Suprapubic skin (tissue), 4 donors: ENCODE measurements around the gene NSG2.

ENCODE experiments used
- CTCF ChIP-seq, 2 donors: fragments of 200-600 bp in 1 of 2; fragments of 450-650 bp in 1 of 2; sonication (generic) in 1 of 2; IDR thresholded peaks; one replicate each; pipeline ENCODE4 v1.5.1; 2016 to 2019; ENCODE audit warnings: antibody characterized with exemption in 2 of 2, mild to moderate bottlenecking in 1 of 2, moderate library complexity in 1 of 2
- EP300 ChIP-seq: sonication (generic); formaldehyde crosslinking; IDR thresholded peaks from one replicate; pipeline ENCODE4 v1.6.1; 2017; ENCODE audit warnings: antibody characterized with exemption
- POLR2A ChIP-seq, 2 donors: fragments of 450-650 bp; IDR thresholded peaks; one replicate each; pipeline ENCODE4 v1.6.1; 2017; ENCODE audit warnings: antibody characterized with exemption in 2 of 2, mild to moderate bottlenecking in 2 of 2, moderate library complexity in 2 of 2
- POLR2AphosphoS5 ChIP-seq, 3 donors: sonication (generic); formaldehyde crosslinking; IDR thresholded peaks; one replicate each; pipeline ENCODE4 v1.6.1; 2017; ENCODE audit warnings: antibody characterized with exemption in 3 of 3

- TF ChIP-seq CTCF (IDR thresholded peaks at IDR 0.05) (no peak), POLR2A (IDR thresholded peaks at IDR 0.05) (no peak), POLR2AphosphoS5 (IDR thresholded peaks at IDR 0.05) (no peak), EP300 (no peak)
These were observed 47.0 kb upstream of the NSG2 start for GRCh38 chr5:173998531-173998930.
